Neuronal stem cell (in vitro differentiated cells): ENCODE measurements around the gene DMAP1.

ENCODE experiments used
- DNase-seq: peaks from one replicate; pipeline ENCODE4 v3.0.0-alpha.2; 2013; ENCODE audit warnings: low spot score
- H2AFZ ChIP-seq: one replicate; pipeline ENCODE4 v1.6.1; 2013; ENCODE audit warnings: mild to moderate bottlenecking, low read length, inconsistent platforms
- H2AK5ac ChIP-seq: 2 replicates; pipeline ENCODE4 v1.6.1; 2013; ENCODE audit warnings: low read depth, mild to moderate bottlenecking, inconsistent platforms, low read length, moderate library complexity, mixed read lengths
- H2BK120ac ChIP-seq: 2 replicates; pipeline ENCODE4 v1.6.1; 2013; ENCODE audit warnings: low read depth, mild to moderate bottlenecking, inconsistent platforms, low read length, moderate library complexity, mixed read lengths
- H2BK12ac ChIP-seq: one replicate; pipeline ENCODE4 v1.6.1; 2013; ENCODE audit warnings: low read length, inconsistent platforms
- H2BK15ac ChIP-seq: 2 replicates; pipeline ENCODE4 v1.6.1; 2013; ENCODE audit warnings: mild to moderate bottlenecking, low read length, inconsistent platforms, mixed read lengths
- H2BK5ac ChIP-seq: one replicate; pipeline ENCODE4 v1.6.1; 2013; ENCODE audit warnings: inconsistent platforms, mild to moderate bottlenecking, low read length, moderate library complexity
- H3K14ac ChIP-seq: one replicate; pipeline ENCODE4 v1.6.1; 2013; ENCODE audit warnings: low read length, inconsistent platforms
- H3K18ac ChIP-seq: 2 replicates; pipeline ENCODE4 v1.6.1; 2013; ENCODE audit warnings: low read length, inconsistent platforms
- H3K23ac ChIP-seq: 2 replicates; pipeline ENCODE4 v1.6.1; 2013; ENCODE audit warnings: low read depth, mild to moderate bottlenecking, mixed read lengths, low read length, inconsistent platforms; ENCODE audit not compliant: poor library complexity
- H3K27ac ChIP-seq: replicated peaks from 3 replicates; pipeline ENCODE4 v1.5.1; 2013; ENCODE audit warnings: low read length, inconsistent platforms
- H3K27me3 ChIP-seq, 3 experiments: 2 replicates each; pipeline ENCODE4 v1.6.1; 2013; ENCODE audit warnings: low read length in 3 of 3, mild to moderate bottlenecking in 2 of 3, inconsistent platforms in 1 of 3, low read depth in 1 of 3, mixed read lengths in 1 of 3, moderate library complexity in 1 of 3; ENCODE audit not compliant: control insufficient read depth in 3 of 3, insufficient read depth in 3 of 3
- H3K36me3 ChIP-seq, 2 donors: replicated peaks in 1 of 2; 2 replicates each; pipeline ENCODE4 v1.6.1; 2013; ENCODE audit warnings: low read length in 2 of 2; ENCODE audit not compliant: control insufficient read depth in 2 of 2, insufficient read depth in 2 of 2
- H3K4ac ChIP-seq: 2 replicates; pipeline ENCODE4 v1.6.1; 2013; ENCODE audit warnings: inconsistent platforms, mild to moderate bottlenecking, low read length, moderate library complexity
- H3K4me1 ChIP-seq, 2 donors: 1 replicate in 1 of 2; 2 replicates in 1 of 2; pipeline ENCODE4 v1.6.1; 2013; ENCODE audit warnings: low read length in 2 of 2, low read depth in 1 of 2; ENCODE audit not compliant: control insufficient read depth in 2 of 2, insufficient read depth in 1 of 2
- H3K4me2 ChIP-seq: one replicate; pipeline ENCODE4 v1.6.1; 2013; ENCODE audit warnings: mild to moderate bottlenecking, low read length, inconsistent platforms; ENCODE audit not compliant: insufficient read depth, poor library complexity, severe bottlenecking
- H3K4me3 ChIP-seq, 2 donors: 2 replicates each; pipeline ENCODE4 v1.5.1; 2013; ENCODE audit warnings: low read length in 2 of 2, mild to moderate bottlenecking in 2 of 2, inconsistent platforms in 1 of 2, moderate library complexity in 1 of 2
- H3K79me1 ChIP-seq: one replicate; pipeline ENCODE4 v1.6.1; 2013; ENCODE audit warnings: low read depth, mild to moderate bottlenecking, inconsistent platforms, low read length, moderate library complexity
- H3K9ac ChIP-seq: one replicate; pipeline ENCODE4 v1.6.1; 2013; ENCODE audit warnings: mild to moderate bottlenecking, low read depth, low read length, inconsistent platforms; ENCODE audit not compliant: poor library complexity
- H3K9me3 ChIP-seq, 2 donors: replicated peaks in 1 of 2; 2 replicates each; pipeline versions ENCODE3 to v1.6.1; 2013; ENCODE audit warnings: low read length in 2 of 2, mild to moderate bottlenecking in 2 of 2, inconsistent platforms in 1 of 2, low read depth in 1 of 2, mixed read lengths in 1 of 2, moderate library complexity in 1 of 2; ENCODE audit not compliant: control insufficient read depth in 2 of 2, insufficient read depth in 1 of 2
- H4K8ac ChIP-seq: one replicate; pipeline ENCODE4 v1.6.1; 2013; ENCODE audit warnings: low read depth, mild to moderate bottlenecking, inconsistent platforms, low read length, moderate library complexity
- H4K91ac ChIP-seq: one replicate; pipeline ENCODE4 v1.6.1; 2013; ENCODE audit warnings: low read length, low read depth, mild to moderate bottlenecking, inconsistent platforms; ENCODE audit not compliant: poor library complexity
- WGBS, 2 donors: extraction: QIAGEN DNeasy Blood & Tissue Kit; methylation state at CpG; one replicate each; pipeline ENCODE4 v1.1.7; 2013; ENCODE audit warnings: missing lambda C conversion rate in 2 of 2, mixed read lengths in 1 of 2; ENCODE audit not compliant: insufficient read length in 2 of 2, insufficient replicate concordance in 1 of 2; ENCODE audit errors: extremely low coverage in 2 of 2; 5-methylcytosine and 5-hydroxymethylcytosine counted together

DMAP1 gene

DNA sequence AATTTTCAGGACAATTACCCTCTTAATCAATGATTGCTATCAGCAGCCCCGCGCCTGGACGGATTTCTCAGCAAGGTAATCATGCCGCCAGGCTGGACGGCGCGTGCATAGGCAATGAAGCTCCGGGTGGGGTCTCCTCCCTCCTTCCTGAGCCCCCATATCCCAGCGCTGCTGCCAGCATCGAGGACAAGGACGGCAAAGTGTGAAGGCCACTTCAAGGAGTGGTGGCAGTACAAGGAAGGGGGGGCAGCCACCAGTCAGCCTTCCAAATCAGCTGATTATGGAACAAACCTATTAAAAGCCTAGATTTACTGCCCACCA, 51.1 kb downstream of the DMAP1 start:
- Histone ChIP-seq H2BK5ac (no peak overlapping the region), H3K4me2 (no peak overlapping the region), H4K91ac (no peak overlapping the region), H3K4ac (no peak overlapping the region), H3K9ac (no peak overlapping the region), H2AFZ (no peak overlapping the region), H3K27me3 (no peaks in the 10 kb centered on the region), H3K36me3 (no peaks in the 10 kb centered on the region), H4K8ac (no peak overlapping the region), H3K79me1 (peaks cover 1% of the 10 kb centered on the region), H2BK12ac (no peak overlapping the region), H2BK120ac (no peak overlapping the region), H3K14ac (no peak overlapping the region), H3K23ac (no peak overlapping the region), H3K4me1 (peaks cover 3 to 18% of the 10 kb centered on the region in 2 donors), H3K4me3 (no peak overlapping the region), H3K18ac (no peak overlapping the region), H3K9me3 (no peaks in the 10 kb centered on the region), H3K27ac (no peak overlapping the region), H2AK5ac (no peak overlapping the region), H2BK15ac (no peak overlapping the region)
- WGBS, 2 donors: no CpG with 5 or more reads among the region's 11 CpGs
- no peak for DNase-seq

DNA sequence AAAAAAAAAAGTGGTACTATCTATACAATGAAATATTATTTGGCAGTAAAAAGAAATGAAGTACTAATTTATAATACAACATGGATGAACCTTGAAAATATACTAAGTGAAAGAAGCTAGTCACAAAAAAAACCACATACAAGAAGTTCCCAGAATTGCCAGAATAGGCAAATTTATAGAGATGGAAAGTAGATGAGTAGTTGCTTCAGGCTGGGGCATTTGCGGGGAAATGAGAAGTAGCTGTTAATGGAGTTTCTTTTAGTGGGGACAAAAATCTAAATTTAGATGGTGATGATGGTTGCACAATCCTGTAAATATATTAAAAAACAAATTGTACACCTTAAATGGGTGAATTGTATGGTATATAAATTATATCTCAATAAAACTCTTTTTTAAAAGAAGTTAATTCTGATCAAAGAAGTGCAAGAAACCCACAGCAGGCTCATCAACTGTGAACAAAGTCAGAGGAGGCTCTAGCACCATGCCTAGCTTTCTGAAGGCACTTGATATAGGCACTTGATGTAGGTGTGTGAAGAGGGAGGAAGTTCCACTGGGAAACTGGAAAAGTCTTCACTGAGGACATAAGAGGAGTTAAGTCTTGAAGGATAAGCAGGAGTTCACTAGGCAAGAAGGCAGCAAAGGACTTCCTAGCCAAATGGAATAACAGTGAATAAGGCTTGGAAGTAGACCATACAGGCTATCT, 52.5 kb downstream of the DMAP1 start:
- WGBS, 2 donors: no CpG with 5 or more reads among the region's 1 CpG
- no peak overlapping the region for H3K14ac ChIP-seq

DNA sequence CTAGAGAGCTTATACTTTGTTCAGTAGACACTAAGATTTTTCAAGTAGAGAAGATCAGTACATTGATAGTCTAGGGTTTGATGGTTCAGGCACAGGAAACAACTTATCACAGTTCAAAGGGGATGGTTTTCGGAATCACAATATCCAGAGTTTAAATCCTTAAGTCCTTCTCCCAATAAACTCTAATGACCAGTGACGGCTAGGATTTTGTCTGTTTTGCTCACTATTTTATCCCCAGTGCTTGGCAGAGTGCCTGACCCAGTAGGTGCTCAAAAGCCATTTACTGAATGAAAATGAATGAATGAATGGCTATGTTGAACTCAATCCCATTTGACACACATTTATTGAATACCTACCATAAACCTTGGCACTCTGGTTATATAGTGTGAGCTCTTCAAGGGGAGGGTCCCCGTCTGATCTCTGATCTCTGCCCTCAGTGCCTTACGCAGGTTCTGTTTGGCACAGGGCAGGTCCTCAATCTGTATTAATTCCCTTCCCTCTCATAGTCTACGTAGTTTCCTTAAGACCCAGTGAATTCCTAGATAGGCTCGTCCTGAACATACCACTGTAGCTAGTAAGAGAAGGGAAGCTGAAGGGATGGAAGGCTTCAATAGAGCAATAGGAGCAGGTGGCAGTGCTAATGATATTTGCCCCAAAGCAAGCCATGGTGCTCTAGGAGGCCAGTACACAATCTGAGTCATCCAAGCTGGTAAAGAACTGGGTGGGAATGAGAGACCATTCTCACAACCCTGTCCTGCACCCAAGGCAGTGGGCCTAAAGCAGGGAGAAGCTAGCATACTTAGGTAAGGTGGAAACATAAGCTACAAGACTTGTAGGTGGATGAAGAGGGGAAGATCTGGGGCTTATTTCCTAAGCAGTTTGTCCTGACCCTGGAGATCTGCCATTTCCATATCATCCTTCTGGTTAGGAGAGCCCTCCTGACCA, 53.4 kb downstream of the DMAP1 start:
- Histone ChIP-seq H3K9me3 (no peaks in the 10 kb centered on the region), H2BK15ac (no peak overlapping the region), H3K4me3 (no peak overlapping the region), H3K36me3 (no peaks in the 10 kb centered on the region), H3K23ac (no peak overlapping the region), H3K4me1 (peaks cover 2 to 11% of the 10 kb centered on the region in 2 donors), H3K27ac (no peak overlapping the region), H2BK120ac (no peak overlapping the region), H2BK5ac (no peak overlapping the region), H3K4ac (no peak overlapping the region), H3K27me3 (no peaks in the 10 kb centered on the region), H2AK5ac (no peak overlapping the region), H3K9ac (no peak overlapping the region), H3K4me2 (no peak overlapping the region), H3K14ac (no peak overlapping the region), H2AFZ (no peak overlapping the region), H4K8ac (no peak overlapping the region), H2BK12ac (no peak overlapping the region), H4K91ac (no peak overlapping the region), H3K18ac (no peak overlapping the region), H3K79me1 (peaks cover 1% of the 10 kb centered on the region)
- no CpG with 5 or more reads among the region's 6 CpGs for WGBS, 2 donors
- DNase-seq: no peak

More for the DNA sequence above, 52.5 kb downstream of the DMAP1 start:
- no peak overlapping the region for H3K23ac ChIP-seq
- H2BK120ac ChIP-seq: no peak overlapping the region
- no peak overlapping the region for H3K4me2 ChIP-seq
- H4K8ac ChIP-seq: no peak overlapping the region
- H2AFZ ChIP-seq: no peak overlapping the region
- peaks cover 3 to 16% of the 10 kb centered on the region in 2 donors for H3K4me1 ChIP-seq
- no peak overlapping the region for H3K4me3 ChIP-seq
- no peak overlapping the region for H2BK12ac ChIP-seq
- no peak overlapping the region for H3K9ac ChIP-seq
- DNase-seq: no peak
- no peaks in the 10 kb centered on the region for H3K27me3 ChIP-seq
- H3K27ac ChIP-seq: no peak overlapping the region
- no peak overlapping the region for H2BK5ac ChIP-seq
- H3K79me1 ChIP-seq: peaks cover 1% of the 10 kb centered on the region
- H3K4ac ChIP-seq: no peak overlapping the region
- no peak overlapping the region for H4K91ac ChIP-seq
- no peaks in the 10 kb centered on the region for H3K9me3 ChIP-seq
- no peak overlapping the region for H3K18ac ChIP-seq
- no peaks in the 10 kb centered on the region for H3K36me3 ChIP-seq
- no peak overlapping the region for H2AK5ac ChIP-seq
- H2BK15ac ChIP-seq: no peak overlapping the region

DNA sequence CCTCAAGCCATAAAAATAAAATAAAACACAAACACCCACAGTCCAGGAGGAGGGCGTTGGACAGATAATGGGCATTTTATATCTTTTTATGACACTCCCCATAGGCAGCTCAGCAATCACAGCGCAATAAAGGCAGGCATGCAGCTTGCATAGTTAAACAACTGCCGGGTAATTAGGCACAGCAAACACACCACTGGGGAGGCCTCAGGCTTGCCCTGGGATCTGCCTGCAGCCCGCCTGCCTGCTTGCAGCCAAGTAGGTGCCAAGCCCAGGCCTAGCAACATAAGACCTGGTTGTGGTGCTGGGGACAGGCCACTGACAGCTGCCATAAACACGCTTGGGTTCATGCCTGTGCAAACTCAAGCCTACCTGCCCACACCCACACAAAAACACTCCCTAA, 54.2 kb downstream of the DMAP1 start:
- Histone ChIP-seq H3K9me3 (no peaks in the 10 kb centered on the region), H2BK12ac (no peak overlapping the region), H3K27ac (no peak overlapping the region), H3K4me1 (peaks cover 0 to 4% of the 10 kb centered on the region in 2 donors), H3K4me2 (no peak overlapping the region), H3K23ac (no peak overlapping the region), H2BK120ac (no peak overlapping the region), H3K18ac (peak overlapping the region; percentile 12), H4K8ac (no peak overlapping the region), H2BK5ac (no peak overlapping the region), H3K79me1 (peaks cover 3% of the 10 kb centered on the region), H3K36me3 (no peaks in the 10 kb centered on the region), H3K27me3 (no peaks in the 10 kb centered on the region), H2AK5ac (no peak overlapping the region), H3K9ac (no peak overlapping the region), H2BK15ac (no peak overlapping the region), H3K4me3 (no peak overlapping the region), H2AFZ (no peak overlapping the region), H3K14ac (no peak overlapping the region), H4K91ac (no peak overlapping the region), H3K4ac (no peak overlapping the region)
- no CpG with 5 or more reads among the region's 5 CpGs for WGBS, 2 donors
- no peak for DNase-seq
